ENCODE measurements around the gene SLC22A12.

SLC22A12 gene

GRCh38 chr11:64563966-64564365, 27.1 kb upstream of the SLC22A12 start:
- DNase-seq = no peak

- no peak for DNase-seq
Observed at GRCh38 chr11:64564419-64564818, 26.6 kb upstream of the SLC22A12 start.

GRCh38 chr11:64564947-64565889, 25.8 kb upstream of the SLC22A12 start:
- DNase-seq = no peak

GRCh38 chr11:64566042-64566914, 24.7 kb upstream of the SLC22A12 start:
- no peak for DNase-seq

- DNase-seq = no peak
Observed at GRCh38 chr11:64566915-64567891, 23.8 kb upstream of the SLC22A12 start.

- no peak for DNase-seq
Observed at GRCh38 chr11:64568041-64568571, 22.9 kb upstream of the SLC22A12 start.

- no peak for DNase-seq
Observed at GRCh38 chr11:64568584-64569140, 22.4 kb upstream of the SLC22A12 start.

GRCh38 chr11:64569300-64569970, 21.6 kb upstream of the SLC22A12 start:
- no peak for DNase-seq

- no peak for DNase-seq
Observed at GRCh38 chr11:64570341-64570740, 20.7 kb upstream of the SLC22A12 start.

GRCh38 chr11:64571050-64571409, 20.0 kb upstream of the SLC22A12 start:
- no peak for DNase-seq

GRCh38 chr11:64571410-64572091, 19.5 kb upstream of the SLC22A12 start:
- DNase-seq = no peak

GRCh38 chr11:64572143-64572542, 18.9 kb upstream of the SLC22A12 start:
- no peak for DNase-seq

GRCh38 chr11:64577202-64577601, 13.8 kb upstream of the SLC22A12 start:
- no peak for DNase-seq

- DNase-seq = no peak
Observed at GRCh38 chr11:64580412-64580811, 10.6 kb upstream of the SLC22A12 start.

- no peak for DNase-seq
Observed at GRCh38 chr11:64581057-64581523, 9.9 kb upstream of the SLC22A12 start.

GRCh38 chr11:64582885-64583284, 8.1 kb upstream of the SLC22A12 start:
- DNase-seq = no peak

GRCh38 chr11:64583296-64584262, 7.4 kb upstream of the SLC22A12 start:
- no peak for DNase-seq

- no peak for DNase-seq
Observed at GRCh38 chr11:64585150-64585549, 5.9 kb upstream of the SLC22A12 start.

GRCh38 chr11:64586366-64586765, 4.7 kb upstream of the SLC22A12 start:
- no peak for DNase-seq

All from NCI-H2107 (cell line).